Cerebellar cortex (tissue), 1 donor: ENCODE results near the gene FNDC4.
"Not testable (repeated sequence)": the region's sequence is repeated elsewhere in the genome, so short reads cannot be mapped to it uniquely, and the experiment has no call there.

Source experiments
- DNase-seq: peaks from one replicate; pipeline ENCODE4 v3.0.0-alpha.2; 2015; ENCODE audit warnings: low spot score

The FNDC4 gene

GRCh38 chr2:27494944-27495554 lies at the start of gene FNDC4:
FNDC4 (minus strand) TSS chr2:27495200; CDS start chr2:27494679, 521 bp downstream.
- peak; percentile 24 for DNase-seq

- no peak for DNase-seq
Measured at GRCh38 chr2:27544143-27544821, 49.3 kb upstream of the FNDC4 start.

GRCh38 chr2:27539649-27540048 lies 44.6 kb upstream of the FNDC4 start:
- not testable (repeated sequence) for DNase-seq

- not testable (repeated sequence) for DNase-seq
Measured at GRCh38 chr2:27538839-27539450, 43.9 kb upstream of the FNDC4 start.

- DNase-seq = no peak
Measured at GRCh38 chr2:27537287-27537686, 42.3 kb upstream of the FNDC4 start.

GRCh38 chr2:27531983-27532382 lies 37.0 kb upstream of the FNDC4 start:
- DNase-seq = no peak

GRCh38 chr2:27527182-27527581 lies 32.2 kb upstream of the FNDC4 start:
- no peak for DNase-seq

GRCh38 chr2:27522400-27522945 lies 27.5 kb upstream of the FNDC4 start:
- no peak for DNase-seq

GRCh38 chr2:27520316-27520715 lies 25.3 kb upstream of the FNDC4 start:
- no peak for DNase-seq

- no peak for DNase-seq
Measured at GRCh38 chr2:27518782-27519113, 23.7 kb upstream of the FNDC4 start.

GRCh38 chr2:27518113-27518781 lies 23.2 kb upstream of the FNDC4 start:
- DNase-seq = no peak

- DNase-seq = no peak
Measured at GRCh38 chr2:27509326-27509725, 14.3 kb upstream of the FNDC4 start.

- DNase-seq = no peak
Measured at GRCh38 chr2:27507293-27507692, 12.3 kb upstream of the FNDC4 start.

- no peak for DNase-seq
Measured at GRCh38 chr2:27506587-27506986, 11.6 kb upstream of the FNDC4 start.

- no peak for DNase-seq
Measured at GRCh38 chr2:27502142-27502541, 7.1 kb upstream of the FNDC4 start.

- peak; percentile 18 for DNase-seq
Measured at GRCh38 chr2:27501042-27501441, 6.0 kb upstream of the FNDC4 start.

GRCh38 chr2:27498975-27499374 lies 4.0 kb upstream of the FNDC4 start:
- DNase-seq = no peak

- no peak for DNase-seq
Measured at GRCh38 chr2:27497288-27497627, 2.3 kb upstream of the FNDC4 start.

- no peak for DNase-seq
Measured at GRCh38 chr2:27496357-27497287, 1.6 kb upstream of the FNDC4 start, which contains the start of gene GCKR. GCKR (plus strand) TSS chr2:27496839; CDS start chr2:27496905, 66 bp downstream.

- DNase-seq = no peak
Measured at GRCh38 chr2:27495840-27496356, 898 bp upstream of the FNDC4 start.

- peak; percentile 47 for DNase-seq
Measured at GRCh38 chr2:27494284-27494943, 586 bp downstream of the FNDC4 start.
